A549 treated with dexamethasone at 1 μM for 4 hours (cell line): Measurements from ENCODE around the gene F8. TPM values are rescaled to one million over a fixed set of nuclear protein-coding genes. Genes with fewer than 3 reads are reported as not detected.

ENCODE experiments used
- total RNA-seq: library from RNA; stranded (reverse); fragments of 200-300 nt; extraction: Qiagen RNA extraction; gene quantifications from 5 replicates; pipeline ENCODE4 v1.2.3, GENCODE V29; 2022

The F8 gene
- total RNA-seq, result 3.9 to 4.6 TPM (median 4.5 TPM) in 5 replicates

DNA sequence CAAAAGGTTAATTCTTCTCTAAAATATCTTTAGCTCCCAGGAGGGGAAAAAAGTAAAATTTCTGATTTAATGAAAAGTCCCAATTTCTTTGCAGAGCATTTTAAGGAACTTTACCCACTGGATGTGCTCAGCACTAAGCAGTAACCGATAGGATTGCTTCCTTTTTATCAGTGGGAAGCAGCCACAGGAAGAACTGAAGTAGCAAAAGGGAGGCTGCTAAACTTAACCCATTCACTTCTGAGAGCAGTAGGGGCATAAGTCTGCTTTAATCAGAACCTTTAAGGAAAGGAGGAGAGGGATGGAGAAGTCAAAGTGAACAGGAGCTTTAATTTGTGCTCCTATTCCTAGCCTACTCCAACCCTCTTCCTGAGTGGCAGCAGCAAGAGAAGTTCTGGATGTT lies at the start of gene F8:
F8 (minus strand) TSS at position 139 of the 400 bp plus-strand sequence. CDS start 171 bp downstream, outside the sequence.

DNA sequence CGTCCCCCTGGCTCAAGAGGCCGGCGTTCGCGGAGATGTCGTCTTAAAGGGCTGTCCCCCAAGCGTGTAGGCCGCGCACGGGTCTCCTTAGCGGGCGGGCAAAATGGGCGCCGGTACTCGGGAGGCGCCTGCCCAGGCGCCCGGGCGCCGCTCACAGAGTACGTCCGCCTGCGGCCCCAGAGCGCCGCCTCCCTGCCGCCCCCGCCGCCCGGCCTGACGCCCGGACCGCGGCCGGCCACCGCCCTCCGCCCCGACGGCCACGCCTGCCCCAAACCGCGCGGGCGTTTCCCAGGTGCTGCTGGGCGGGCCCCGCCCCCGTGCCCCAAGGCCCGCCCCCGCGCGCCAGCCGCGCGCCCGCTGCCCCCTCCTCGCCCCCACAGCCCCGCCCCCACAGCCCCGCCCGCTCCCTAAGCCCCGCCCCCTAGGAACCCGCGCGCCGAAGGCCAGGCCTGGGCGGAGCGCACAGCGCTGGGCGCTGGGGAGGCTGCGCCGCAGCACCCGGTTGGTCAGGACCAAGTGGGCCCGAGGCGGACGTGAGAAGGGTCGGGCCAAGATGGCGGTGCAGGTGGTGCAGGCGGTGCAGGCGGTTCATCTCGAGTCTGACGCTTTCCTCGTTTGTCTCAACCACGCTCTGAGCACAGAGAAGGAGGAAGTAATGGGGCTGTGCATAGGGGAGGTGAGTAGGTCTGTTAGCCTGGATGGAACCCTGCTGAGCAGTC lies 48.6 kb upstream of the F8 start, which contains the start of the genes BRCC3, CMC4 and MTCP1:
BRCC3 (plus strand) TSS at position 534 of the 719 bp plus-strand sequence; CDS start at position 554, 20 bp downstream.
CMC4 (minus strand) TSS at position 162 of the 719 bp plus-strand sequence. CDS start 7,113 bp downstream, outside the sequence.
MTCP1 (minus strand) TSS at position 162 of the 719 bp plus-strand sequence. CDS start 5,126 bp downstream, outside the sequence.

DNA sequence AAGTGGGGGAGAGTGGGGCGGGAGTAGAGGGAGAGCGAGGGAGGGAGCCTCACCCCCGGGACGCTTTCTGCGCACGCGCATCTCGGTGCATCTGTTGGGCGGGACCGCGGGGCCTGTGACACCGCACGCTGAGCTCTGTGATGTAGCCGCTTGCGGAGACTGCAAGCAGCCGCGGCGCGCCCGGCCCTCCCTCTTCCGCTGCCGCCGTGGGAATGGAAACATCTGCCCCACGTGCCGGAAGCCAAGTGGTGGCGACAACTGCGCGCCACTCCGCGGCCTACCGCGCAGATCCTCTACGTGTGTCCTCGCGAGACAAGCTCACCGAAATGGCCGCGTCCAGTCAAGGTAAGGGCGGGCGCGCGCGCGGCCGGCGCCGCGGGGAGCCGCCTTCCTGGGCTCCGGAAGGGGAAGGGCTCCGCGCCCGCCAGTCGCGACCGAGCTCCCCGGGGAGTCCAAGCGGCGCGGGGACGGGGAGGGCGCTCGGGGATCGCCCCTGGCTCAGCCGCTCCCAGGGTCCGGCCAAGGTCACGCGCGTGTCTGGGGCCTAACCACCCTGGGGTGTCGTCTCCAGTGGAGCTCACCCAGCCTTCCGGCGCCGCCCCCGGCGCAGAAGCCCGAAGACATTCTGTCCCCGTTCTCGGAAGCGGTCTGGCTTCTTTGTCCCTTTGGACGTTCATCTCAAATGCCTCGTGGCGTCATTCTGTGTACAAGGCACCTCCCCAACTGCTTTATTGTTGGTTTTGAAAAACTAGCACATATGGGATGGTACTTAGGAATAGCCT lies 4.4 kb upstream of the F8 start, which contains the start of gene FUNDC2:
FUNDC2 (plus strand) TSS at position 118 of the 782 bp plus-strand sequence; CDS start at position 213, 95 bp downstream.

DNA sequence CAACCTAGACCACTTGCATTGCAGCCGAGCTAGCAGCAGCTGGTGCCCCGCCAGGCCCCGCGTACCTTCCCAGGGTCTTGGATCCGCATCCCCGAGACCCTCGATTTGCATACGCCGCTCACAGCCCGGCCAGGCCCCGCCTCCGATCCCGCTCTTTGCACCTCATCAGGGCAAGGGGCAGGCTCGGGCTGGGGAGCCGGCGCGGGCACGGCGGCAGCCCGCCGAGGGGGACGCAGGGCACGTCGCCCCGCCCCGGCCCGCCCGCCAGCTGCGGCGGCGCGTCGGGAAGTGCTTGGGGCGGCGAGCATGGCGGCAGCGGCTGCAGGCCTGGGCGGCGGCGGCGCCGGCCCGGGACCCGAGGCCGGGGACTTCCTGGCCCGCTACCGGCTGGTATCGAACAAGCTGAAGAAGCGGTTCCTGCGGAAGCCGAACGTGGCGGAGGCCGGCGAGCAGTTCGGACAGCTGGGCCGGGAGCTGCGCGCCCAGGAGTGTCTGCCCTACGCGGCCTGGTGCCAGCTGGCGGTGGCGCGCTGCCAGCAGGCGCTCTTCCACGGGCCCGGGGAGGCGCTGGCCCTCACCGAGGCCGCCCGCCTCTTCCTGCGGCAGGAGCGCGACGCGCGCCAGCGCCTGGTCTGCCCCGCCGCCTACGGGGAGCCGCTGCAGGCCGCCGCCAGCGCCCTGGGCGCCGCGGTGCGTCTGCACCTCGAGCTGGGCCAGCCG lies 136.3 kb downstream of the F8 start, which contains the start of gene F8A1:
F8A1 (plus strand) TSS at position 287 of the 720 bp plus-strand sequence; CDS start at position 307, 20 bp downstream.

DNA sequence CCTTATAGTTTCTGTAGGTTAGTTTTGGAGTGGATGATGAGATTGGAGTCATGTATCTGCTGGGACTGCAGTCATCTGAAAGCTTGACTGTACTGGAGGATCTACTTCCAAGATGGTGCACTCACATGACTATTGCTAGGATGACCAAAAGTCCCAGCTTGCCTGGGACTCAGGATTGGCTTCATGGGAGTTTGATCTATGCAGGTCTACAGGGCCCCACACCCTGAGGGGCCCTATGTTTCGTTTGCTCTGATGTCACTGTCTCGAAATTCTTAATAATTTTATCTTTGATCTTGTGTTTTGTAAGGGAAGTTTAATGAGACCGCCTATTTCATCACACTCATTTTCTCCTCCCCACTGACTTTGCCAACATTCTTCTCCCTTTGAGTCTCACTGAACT lies 188.0 kb downstream of the F8 start, which contains the start of gene SMIM9:
SMIM9 (minus strand) TSS at position 101 of the 400 bp plus-strand sequence. CDS start 3,806 bp downstream, outside the sequence.

DNA sequence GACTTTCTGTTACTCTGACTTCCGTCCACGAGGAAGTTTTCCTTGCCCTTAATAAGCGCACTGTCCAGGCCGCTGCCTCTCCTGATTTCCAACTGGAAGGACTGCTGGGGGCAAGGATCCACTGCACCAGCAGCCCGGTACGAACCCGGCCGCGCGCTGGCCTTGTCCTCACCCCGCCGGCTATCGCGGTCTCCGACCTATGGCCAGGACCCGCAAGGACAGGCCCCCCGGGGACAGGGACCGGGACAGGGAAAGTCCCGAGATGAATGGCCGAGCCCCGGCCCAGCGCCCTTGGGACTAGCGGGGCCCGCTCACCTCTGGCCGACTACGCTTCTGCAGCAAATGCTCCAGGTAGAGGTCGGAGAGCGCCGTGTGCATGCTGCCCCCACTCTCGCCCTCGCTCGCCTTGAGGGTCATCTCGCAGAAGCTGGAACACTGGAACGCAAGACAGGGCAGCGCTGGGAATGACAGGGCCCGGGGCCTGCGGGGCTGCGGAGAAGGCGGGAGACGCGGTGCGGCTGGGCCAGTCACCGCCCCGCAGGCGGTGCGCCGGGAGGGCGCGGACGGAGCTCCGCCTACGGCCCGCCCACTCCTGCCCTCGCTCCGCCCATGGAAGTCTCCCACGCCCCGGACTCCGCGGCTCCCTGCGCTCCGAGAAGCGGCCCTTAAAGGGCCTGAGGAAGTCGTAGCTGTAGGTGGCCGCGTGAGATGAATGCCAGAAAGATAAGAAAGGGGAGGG lies 217.4 kb downstream of the F8 start, which contains the start of gene MPP1:
MPP1 (minus strand) TSS at position 529 of the 739 bp plus-strand sequence; CDS start at position 417, 112 bp downstream.

Other genes starting within 250 kb of the F8 start
- gene MPP1, start 217.2 kb downstream of the F8 start, total RNA-seq, result 15.5 to 17.3 TPM (median 16.8 TPM) in 5 replicates
- not detected in 5 replicates for gene SMIM9, start 188.1 kb downstream of the F8 start, total RNA-seq
- gene F8A1, start 136.4 kb downstream of the F8 start, total RNA-seq, result 62.4 to 93.4 TPM (median 84.6 TPM) in 5 replicates
- gene FUNDC2, start 4.1 kb upstream of the F8 start, total RNA-seq, result 94.2 to 128 TPM (median 114 TPM) in 5 replicates
- gene CMC4, start 48.4 kb upstream of the F8 start, total RNA-seq, result 16.4 to 18.8 TPM (median 17.6 TPM) in 5 replicates
- 13.4 to 17.6 TPM (median 16.3 TPM) in 5 replicates for gene MTCP1, start 48.4 kb upstream of the F8 start, total RNA-seq
- gene BRCC3, start 48.8 kb upstream of the F8 start, total RNA-seq, result 25.8 to 31.4 TPM (median 28.6 TPM) in 5 replicates
- gene VBP1, start 193.7 kb upstream of the F8 start, total RNA-seq, result 44.0 to 59.0 TPM (median 48.0 TPM) in 5 replicates
- 0.71 to 1.0 TPM (median 0.80 TPM) in 5 replicates for gene RAB39B, start 241.8 kb upstream of the F8 start, total RNA-seq